A549 (cell line): ENCODE data around the gene CCNT2. TPM values are rescaled to one million over a fixed set of nuclear protein-coding genes. Genes with fewer than 3 reads are reported as not detected.
A peak's percentile ranks its signal among the peaks of the same experiment; 100 is the strongest.

ENCODE experiments used
- ATAC-seq, 2 experiments: fragments of 200-7000 bp in 1 of 2; fragments of >200 bp in 1 of 2; cut with Nextera tagmentation in 1 of 2; cut with Tn5 transposase in 1 of 2; 3 replicates each; pipeline versions ENCODE4 v1.8.0 to v1.9.1; 2018 to 2020; ENCODE audit warnings: mild to moderate bottlenecking in 1 of 2, moderate library complexity in 1 of 2
- CTCF ChIA-PET: fragments of 300-600 bp; sonication (Branson Sonifier 250); formaldehyde crosslinking; extraction: SDS; loops from one replicate; lab custom pipeline; 2021; ENCODE audit warnings: antibody characterized with exemption, inconsistent platforms; lab: Yijun Ruan, JAX
- POLR2A ChIA-PET: fragments of 350-600 bp; formaldehyde crosslinking; extraction: SDS; loops from one replicate; lab custom pipeline; 2021; ENCODE audit warnings: antibody characterized with exemption, inconsistent platforms; lab: Yijun Ruan, JAX
- DNase-seq, 2 experiments: peaks; one replicate each; pipeline versions ENCODE4 v3.0.0 to v3.0.0-alpha.2; 2011 to 2016; ENCODE audit warnings: low read depth in 1 of 2, low spot score in 1 of 2
- FAIRE-seq: peaks from 2 replicates; lab custom pipeline; 2011; peaks lifted over from hg19 to GRCh38; lab: Jason Lieb, UNC
- H3K27ac ChIP-seq, 2 experiments: fragments of >200 bp; sonication (Bioruptor Twin); formaldehyde crosslinking; 3 replicates each; pipeline ENCODE4 v1.5.1; 2016 to 2017
- H3K4me1 ChIP-seq: fragments of >200 bp; sonication (Bioruptor Twin); formaldehyde crosslinking; 3 replicates; pipeline ENCODE4 v1.6.1; 2016
- H3K4me2 ChIP-seq: fragments of >200 bp; sonication (Bioruptor Twin); formaldehyde crosslinking; 3 replicates; pipeline ENCODE4 v1.6.1; 2016
- H3K4me3 ChIP-seq: fragments of >200 bp; sonication (Bioruptor Twin); formaldehyde crosslinking; 3 replicates; pipeline ENCODE4 v1.5.1; 2016
- H3K9me3 ChIP-seq: fragments of >200 bp; sonication (Bioruptor Twin); formaldehyde crosslinking; 3 replicates; pipeline ENCODE4 v1.6.1; 2016
- BHLHE40 ChIP-seq: IDR thresholded peaks from 2 replicates; pipeline ENCODE4 v1.6.1; 2012; ENCODE audit warnings: low read depth, low read length, inconsistent platforms
- CBX8 ChIP-seq: fragments of 200-600 bp; sonication (generic); IDR thresholded peaks from 2 replicates; pipeline ENCODE4 v1.6.1; 2016
- CHD4 ChIP-seq: fragments of 200-600 bp; sonication (generic); IDR thresholded peaks from 2 replicates; pipeline ENCODE4 v1.6.1; 2016; ENCODE audit warnings: antibody characterized with exemption, mild to moderate bottlenecking, borderline replicate concordance
- E2F6 ChIP-seq: IDR thresholded peaks from 2 replicates; pipeline ENCODE4 v1.6.1; 2012; ENCODE audit warnings: low read depth, borderline replicate concordance
- ELK1 ChIP-seq: fragments of 150-350 bp; IDR thresholded peaks from 2 replicates; pipeline ENCODE4 v1.6.1; 2014; ENCODE audit warnings: low read depth, mild to moderate bottlenecking, low read length
- EP300 ChIP-seq, 2 experiments: fragments of >200 bp; sonication (Bioruptor Twin); formaldehyde crosslinking; IDR thresholded peaks; 2 replicates in 1 of 2; 3 replicates in 1 of 2; pipeline ENCODE4 v1.6.1; 2016 to 2017
- ESRRA ChIP-seq: fragments of 150-350 bp; IDR thresholded peaks from 2 replicates; pipeline ENCODE4 v1.6.1; 2014; ENCODE audit warnings: mild to moderate bottlenecking, low read length, borderline replicate concordance
- FOSB ChIP-seq: fragments of 250-450 bp; sonication (Bioruptor Pico); IDR thresholded peaks from 2 replicates; pipeline ENCODE4 v1.5.0; 2020; ENCODE audit warnings: mild to moderate bottlenecking, moderate library complexity
- FOXS1 ChIP-seq: fragments of 250-450 bp; sonication (Bioruptor Pico); IDR thresholded peaks from 2 replicates; pipeline ENCODE4 v1.5.0; 2020; ENCODE audit warnings: mild to moderate bottlenecking, moderate library complexity
- HDAC2 ChIP-seq: fragments of 200-600 bp; sonication (generic); IDR thresholded peaks from 2 replicates; pipeline ENCODE4 v1.6.1; 2016
- KDM1A ChIP-seq: fragments of 200-600 bp; sonication (generic); IDR thresholded peaks from 2 replicates; pipeline ENCODE4 v1.6.1; 2016; ENCODE audit warnings: low read depth, mild to moderate bottlenecking
- MAFK ChIP-seq: fragments of 450-650 bp; IDR thresholded peaks from 2 replicates; pipeline ENCODE4 v1.6.1; 2014; ENCODE audit not compliant: partially characterized antibody
- MAZ ChIP-seq: fragments of 150-350 bp; IDR thresholded peaks from 2 replicates; pipeline ENCODE4 v1.6.1; 2014; ENCODE audit warnings: antibody characterized with exemption, low read depth, low read length, borderline replicate concordance
- MYC ChIP-seq: IDR thresholded peaks from 2 replicates; pipeline ENCODE4 v1.6.1; 2012; ENCODE audit warnings: mild to moderate bottlenecking, inconsistent platforms, low read length, improper control_type of control experiment, borderline replicate concordance
- NPAS2 ChIP-seq: fragments of 250-450 bp; sonication (Bioruptor Pico); IDR thresholded peaks from 2 replicates; pipeline ENCODE4 v1.8.0; 2022; ENCODE audit warnings: mild to moderate bottlenecking, moderate library complexity, borderline replicate concordance
- NR3C1 ChIP-seq: fragments of >200 bp; sonication (Bioruptor Twin); formaldehyde crosslinking; IDR thresholded peaks from 3 replicates; pipeline ENCODE4 v1.6.1; 2017
- RARB ChIP-seq: fragments of 250-450 bp; sonication (Bioruptor Pico); IDR thresholded peaks from 2 replicates; pipeline ENCODE4 v1.8.0; 2021; ENCODE audit warnings: mild to moderate bottlenecking, moderate library complexity
- RFX5 ChIP-seq: fragments of 450-650 bp; IDR thresholded peaks from 2 replicates; pipeline ENCODE4 v1.7.1; 2014; ENCODE audit warnings: antibody characterized with exemption, mild to moderate bottlenecking, moderate library complexity
- RNF2 ChIP-seq: fragments of 200-600 bp; sonication (generic); IDR thresholded peaks from 2 replicates; pipeline ENCODE4 v1.6.1; 2016; ENCODE audit warnings: low read depth, mild to moderate bottlenecking, antibody characterized with exemption, moderate library complexity, borderline replicate concordance
- SMC3 ChIP-seq: fragments of >200 bp; sonication (Bioruptor Twin); formaldehyde crosslinking; IDR thresholded peaks from 3 replicates; pipeline ENCODE4 v1.6.1; 2018; ENCODE audit warnings: inconsistent platforms
- SREBF2 ChIP-seq: fragments of 450-650 bp; IDR thresholded peaks from 2 replicates; pipeline ENCODE4 v1.6.1; 2014; ENCODE audit warnings: mild to moderate bottlenecking, moderate library complexity
- WGBS: methylation state at CpG from one replicate; pipeline ENCODE4 v1.1.6; 2017; ENCODE audit errors: missing lambda C conversion rate; 5-methylcytosine and 5-hydroxymethylcytosine counted together
- polyA plus RNA-seq, 4 experiments: library from polyadenylated mRNA; depleted of rRNA in 3 of 4; stranded (reverse); fragments of >200 nt; fragmentation: RNase III in 1 of 4; extraction: RNeasy Plus Mini Kit Qiagen cat#74134 plus additional on column Dnase treatment in 1 of 4; gene quantifications; 2 replicates in 3 of 4; 3 replicates in 1 of 4; pipeline ENCODE4 v1.2.3, GENCODE V29; 2011 to 2017

CCNT2 gene
- polyA plus RNA-seq, 2 of the 4 experiments (the other 2 are of a cell fraction): 12.6 to 20.7 TPM

- TF ChIP-seq BHLHE40: no peak
- no peak for TF ChIP-seq RNF2
- no peak for TF ChIP-seq MAZ
Measured at GRCh38 chr2:134927195-134927594, 8.6 kb downstream of the CCNT2 start (continued).

- H3K4me1 ChIP-seq: peaks cover 54% of the 10 kb centered on the region
- no peaks in the 10 kb centered on the region for H3K9me3 ChIP-seq
- no peak for FAIRE-seq
- H3K4me3 ChIP-seq: peak overlapping the region; percentile 29; the same call in 2 of the 3 replicates
- ChIA-PET CTCF (no interaction called here), POLR2A (interaction anchor here (1.5 kb wide), 1 partner anchor 15 kb away, joined by 8 read pairs; the partner anchor contains the start of gene CCNT2)
- 2% methylated on average over 3 of the region's 3 CpGs for WGBS
- TF ChIP-seq NR3C1 (no peak), ESRRA (peak; percentile 67; the same call in 1 of the 2 replicates)
- peak; percentile 21 to 45 for DNase-seq
- peak; percentile 81 to 85 for ATAC-seq
- H3K4me2 ChIP-seq: peak overlapping the region; percentile 92
- H3K27ac ChIP-seq: peak overlapping the region; percentile 70 to 78
Measured at GRCh38 chr2:134932864-134933526, 14.4 kb downstream of the CCNT2 start.

- Histone ChIP-seq H3K27ac (peak overlapping the region; percentile 70 to 78), H3K4me2 (peak overlapping the region; percentile 92), H3K4me1 (peaks cover 54% of the 10 kb centered on the region), H3K9me3 (no peaks in the 10 kb centered on the region), H3K4me3 (peak overlapping the region; percentile 29; the same call in 2 of the 3 replicates)
- POLR2A ChIA-PET: no interaction called here
- ATAC-seq (no peak), DNase-seq (no peak), FAIRE-seq (no peak)
- TF ChIP-seq RNF2 (no peak), MAFK (no peak), SMC3 (no peak), RARB (CRISPR knock-in tag) (no peak), E2F6 (no peak), RFX5 (no peak), FOXS1 (CRISPR knock-in tag) (no peak), SREBF2 (no peak), CHD4 (no peak), KDM1A (peak; percentile 28; the same call in 1 of the 2 replicates), HDAC2 (peak; percentile 49; the same call in 1 of the 2 replicates), CBX8 (no peak), NPAS2 (CRISPR knock-in tag) (no peak)
- WGBS: 70% methylated on average over 1 of the region's 1 CpG
- CTCF ChIA-PET: interaction anchor here (0.7 kb wide), 1 partner anchor 761 kb away, joined by 3 read pairs; no protein-coding TSS in a partner anchor
Measured at GRCh38 chr2:134933732-134934131, 15.1 kb downstream of the CCNT2 start.

- Histone ChIP-seq H3K4me2 (peak overlapping the region; percentile 92), H3K9me3 (no peaks in the 10 kb centered on the region), H3K4me3 (no peak overlapping the region), H3K27ac (peak overlapping the region; percentile 70 to 78; a peak in 4 of 6 replicates), H3K4me1 (peaks cover 54% of the 10 kb centered on the region)
- no peak for TF ChIP-seq RARB (CRISPR knock-in tag)
- TF ChIP-seq EP300 (IDR thresholded peaks at IDR 0.05): no peak
- no peak for TF ChIP-seq FOSB (CRISPR knock-in tag)
- no peak for TF ChIP-seq ELK1
- no peak for TF ChIP-seq KDM1A
- no peak for TF ChIP-seq MYC
- no peak for TF ChIP-seq FOXS1 (CRISPR knock-in tag)
- ATAC-seq (no peak), DNase-seq (no peak), FAIRE-seq (no peak)
- ChIA-PET POLR2A (interaction anchor here (0.6 kb wide), 1 partner anchor 9 kb away, joined by 3 read pairs; no protein-coding TSS in a partner anchor), CTCF (interaction anchor here (0.7 kb wide), 1 partner anchor 761 kb away, joined by 3 read pairs; no protein-coding TSS in a partner anchor)
- WGBS: 52% methylated on average over 2 of the region's 2 CpGs
Measured at GRCh38 chr2:134934150-134934549, 15.5 kb downstream of the CCNT2 start.
